Ishikawa (cell line): ENCODE data around the gene FCHO1.

Experiments used
- CEBPB ChIP-seq: IDR thresholded peaks from 2 replicates; pipeline ENCODE4 v1.6.1; 2012
- CREB1 ChIP-seq: IDR thresholded peaks from 2 replicates; pipeline ENCODE4 v1.6.1; 2012; ENCODE audit warnings: low read depth
- EGR1 ChIP-seq: IDR thresholded peaks from 2 replicates; pipeline ENCODE4 v1.6.1; 2012
- EP300 ChIP-seq: IDR thresholded peaks from 2 replicates; pipeline ENCODE4 v1.6.1; 2012; ENCODE audit warnings: borderline replicate concordance
- FOXM1 ChIP-seq: IDR thresholded peaks from 2 replicates; pipeline ENCODE4 v1.6.1; 2012; ENCODE audit warnings: low read depth, borderline replicate concordance
- NFIC ChIP-seq: IDR thresholded peaks from 2 replicates; pipeline ENCODE4 v1.6.1; 2012
- RAD21 ChIP-seq: IDR thresholded peaks from 2 replicates; pipeline ENCODE4 v1.6.1; 2012; ENCODE audit warnings: low read depth
- TAF1 ChIP-seq: IDR thresholded peaks from 2 replicates; pipeline ENCODE4 v1.6.1; 2012; ENCODE audit warnings: low read depth, mild to moderate bottlenecking
- TCF12 ChIP-seq: IDR thresholded peaks from 2 replicates; pipeline ENCODE4 v1.6.1; 2012; ENCODE audit warnings: low read depth
- TEAD4 ChIP-seq: IDR thresholded peaks from 2 replicates; pipeline ENCODE4 v1.6.1; 2012
- YY1 ChIP-seq: IDR thresholded peaks from 2 replicates; pipeline ENCODE4 v1.6.1; 2012; ENCODE audit warnings: low read depth
- ZBTB7A ChIP-seq: IDR thresholded peaks from 2 replicates; pipeline ENCODE4 v1.6.1; 2012; ENCODE audit warnings: low read depth
- TF ChIP-seq, protein P1 (sequence below): IDR thresholded peaks from 2 replicates; pipeline ENCODE4 v1.6.1; 2012; ENCODE audit warnings: low read depth, mild to moderate bottlenecking
- TF ChIP-seq, protein P2 (sequence below): IDR thresholded peaks from 2 replicates; pipeline ENCODE4 v1.6.1; 2012
- TF ChIP-seq, protein P3 (sequence below): IDR thresholded peaks from 2 replicates; pipeline ENCODE4 v1.6.1; 2012

FCHO1 gene

DNA sequence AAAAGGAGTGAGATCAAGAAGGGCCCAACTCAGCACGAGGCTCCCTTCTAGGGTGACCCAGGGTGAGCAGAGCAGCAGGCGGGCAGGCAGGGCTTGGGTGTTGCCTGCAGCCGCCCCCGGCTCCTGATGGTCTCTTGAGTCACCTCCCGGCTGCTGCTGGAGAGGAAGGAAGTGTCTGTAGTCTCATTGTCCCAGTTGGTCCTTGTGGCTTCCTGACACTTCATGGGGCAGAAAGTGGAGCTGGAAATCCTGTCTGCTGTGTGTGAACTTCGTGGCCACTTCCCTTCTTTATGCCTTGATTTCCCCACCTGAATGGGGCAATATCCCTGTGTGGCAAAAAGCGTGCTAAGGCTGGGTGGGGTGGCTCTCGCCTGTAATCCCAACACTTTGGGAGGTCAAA lies 29.5 kb upstream of the FCHO1 start:
- TF ChIP-seq FOXM1, result no peak
- TF ChIP-seq TCF12, result no peak

DNA sequence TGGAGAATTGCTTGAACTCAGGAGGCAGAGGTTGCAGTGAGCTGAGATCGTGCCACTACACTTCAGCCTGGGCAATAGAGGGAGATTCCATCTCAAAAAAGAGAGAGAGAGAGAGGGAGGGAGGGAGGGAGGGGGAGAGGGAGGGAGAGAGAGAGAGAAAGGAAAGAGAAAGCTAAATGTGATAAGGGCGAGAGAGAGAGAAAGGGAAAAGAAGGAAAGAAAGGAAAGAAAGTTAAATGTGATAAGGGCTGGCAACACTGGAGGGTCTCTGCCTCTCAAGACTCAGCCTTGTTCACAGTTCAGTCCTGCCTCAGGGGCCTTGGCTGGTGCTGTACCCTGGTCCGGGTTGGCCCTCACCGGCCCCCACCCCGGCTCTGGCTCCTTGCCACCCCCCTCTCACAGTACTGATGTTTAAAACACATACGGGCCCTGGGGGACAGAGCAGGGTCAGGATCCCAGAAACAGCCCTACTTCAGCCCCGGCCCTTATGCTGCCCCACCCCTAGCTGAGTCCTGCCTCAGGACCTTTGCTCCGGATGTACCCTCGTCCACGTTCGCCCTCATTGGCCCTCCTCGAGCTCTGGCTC lies 28.5 kb upstream of the FCHO1 start:
- TF ChIP-seq CREB1, result no peak
- no peak for TF ChIP-seq TCF12
- no peak for TF ChIP-seq ZBTB7A

DNA sequence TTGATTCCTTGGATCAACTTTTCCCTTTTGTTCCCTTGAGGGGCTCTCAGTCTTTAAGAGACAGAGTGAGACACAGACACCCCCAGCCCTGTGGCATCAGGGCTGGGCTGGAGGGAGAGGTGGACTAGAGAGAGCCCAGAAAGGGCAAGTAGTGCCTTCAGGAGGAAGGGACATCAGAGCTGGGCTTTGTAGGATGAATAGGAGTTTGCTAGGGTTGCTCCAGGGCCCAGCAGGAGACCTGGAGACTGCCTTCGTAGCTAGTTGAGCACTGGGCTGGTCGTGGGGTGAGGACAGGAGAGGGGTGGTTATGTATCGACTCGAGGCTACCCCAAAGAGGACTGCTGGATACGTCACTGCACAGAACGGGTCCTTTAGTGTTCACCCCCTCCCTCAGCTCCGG lies 26.6 kb upstream of the FCHO1 start:
- TF ChIP-seq RAD21 (no peak), EGR1 (no peak), ZBTB7A (no peak), TAF1 (no peak)
- TF ChIP-seq, protein P1, sequence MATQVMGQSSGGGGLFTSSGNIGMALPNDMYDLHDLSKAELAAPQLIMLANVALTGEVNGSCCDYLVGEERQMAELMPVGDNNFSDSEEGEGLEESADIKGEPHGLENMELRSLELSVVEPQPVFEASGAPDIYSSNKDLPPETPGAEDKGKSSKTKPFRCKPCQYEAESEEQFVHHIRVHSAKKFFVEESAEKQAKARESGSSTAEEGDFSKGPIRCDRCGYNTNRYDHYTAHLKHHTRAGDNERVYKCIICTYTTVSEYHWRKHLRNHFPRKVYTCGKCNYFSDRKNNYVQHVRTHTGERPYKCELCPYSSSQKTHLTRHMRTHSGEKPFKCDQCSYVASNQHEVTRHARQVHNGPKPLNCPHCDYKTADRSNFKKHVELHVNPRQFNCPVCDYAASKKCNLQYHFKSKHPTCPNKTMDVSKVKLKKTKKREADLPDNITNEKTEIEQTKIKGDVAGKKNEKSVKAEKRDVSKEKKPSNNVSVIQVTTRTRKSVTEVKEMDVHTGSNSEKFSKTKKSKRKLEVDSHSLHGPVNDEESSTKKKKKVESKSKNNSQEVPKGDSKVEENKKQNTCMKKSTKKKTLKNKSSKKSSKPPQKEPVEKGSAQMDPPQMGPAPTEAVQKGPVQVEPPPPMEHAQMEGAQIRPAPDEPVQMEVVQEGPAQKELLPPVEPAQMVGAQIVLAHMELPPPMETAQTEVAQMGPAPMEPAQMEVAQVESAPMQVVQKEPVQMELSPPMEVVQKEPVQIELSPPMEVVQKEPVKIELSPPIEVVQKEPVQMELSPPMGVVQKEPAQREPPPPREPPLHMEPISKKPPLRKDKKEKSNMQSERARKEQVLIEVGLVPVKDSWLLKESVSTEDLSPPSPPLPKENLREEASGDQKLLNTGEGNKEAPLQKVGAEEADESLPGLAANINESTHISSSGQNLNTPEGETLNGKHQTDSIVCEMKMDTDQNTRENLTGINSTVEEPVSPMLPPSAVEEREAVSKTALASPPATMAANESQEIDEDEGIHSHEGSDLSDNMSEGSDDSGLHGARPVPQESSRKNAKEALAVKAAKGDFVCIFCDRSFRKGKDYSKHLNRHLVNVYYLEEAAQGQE, result no peak

DNA sequence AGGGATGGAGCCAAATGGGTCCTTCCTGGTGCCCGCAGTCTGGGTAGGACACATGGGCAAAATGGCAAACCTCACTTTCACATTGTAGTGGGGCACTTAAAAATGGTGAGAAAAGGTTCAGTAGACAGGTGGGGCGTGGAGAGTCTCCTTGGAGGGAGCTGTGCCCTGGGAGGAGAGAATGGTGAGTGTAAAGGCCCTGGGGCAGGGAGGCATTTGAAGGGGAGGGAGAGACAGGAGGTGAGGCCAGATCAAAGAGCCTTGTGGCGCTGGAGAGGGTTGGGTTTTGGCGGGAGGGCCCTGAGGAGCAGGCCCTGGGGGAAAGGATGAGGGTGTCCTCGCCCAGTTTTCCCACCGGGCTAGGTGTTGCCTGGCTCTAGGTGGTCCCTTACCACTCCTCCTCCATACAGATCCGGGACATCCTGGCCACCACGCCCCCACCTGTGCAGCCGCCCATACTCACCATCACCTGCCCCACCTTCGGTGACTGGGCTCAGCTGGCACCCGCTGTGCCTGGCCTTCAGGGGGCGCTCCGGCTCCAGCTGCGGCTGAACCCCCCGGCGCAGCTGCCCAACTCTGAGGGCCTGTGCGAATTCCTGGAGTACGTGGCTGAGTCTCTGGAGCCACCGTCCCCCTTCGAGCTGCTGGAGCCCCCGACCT lies 25.7 kb upstream of the FCHO1 start:
- TF ChIP-seq RAD21 (peak; percentile 32; the same call in 1 of the 2 replicates), FOXM1 (no peak), TCF12 (no peak), CEBPB (no peak), YY1 (no peak), ZBTB7A (no peak)
- TF ChIP-seq, protein P1, result no peak

DNA sequence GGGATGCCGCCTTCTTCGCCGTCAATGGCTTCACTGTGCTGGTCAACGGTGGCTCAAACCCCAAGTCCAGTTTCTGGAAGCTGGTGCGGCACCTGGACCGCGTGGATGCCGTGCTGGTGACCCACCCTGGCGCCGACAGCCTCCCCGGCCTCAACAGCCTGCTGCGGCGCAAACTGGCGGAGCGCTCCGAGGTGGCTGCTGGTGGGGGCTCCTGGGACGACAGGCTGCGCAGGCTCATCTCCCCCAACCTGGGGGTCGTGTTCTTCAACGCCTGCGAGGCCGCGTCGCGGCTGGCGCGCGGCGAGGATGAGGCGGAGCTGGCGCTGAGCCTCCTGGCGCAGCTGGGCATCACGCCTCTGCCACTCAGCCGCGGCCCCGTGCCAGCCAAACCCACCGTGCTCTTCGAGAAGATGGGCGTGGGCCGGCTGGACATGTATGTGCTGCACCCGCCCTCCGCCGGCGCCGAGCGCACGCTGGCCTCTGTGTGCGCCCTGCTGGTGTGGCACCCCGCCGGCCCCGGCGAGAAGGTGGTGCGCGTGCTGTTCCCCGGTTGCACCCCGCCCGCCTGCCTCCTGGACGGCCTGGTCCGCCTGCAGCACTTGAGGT lies 25.0 kb upstream of the FCHO1 start:
- no peak for TF ChIP-seq RAD21
- TF ChIP-seq ZBTB7A, result no peak
- no peak for TF ChIP-seq TAF1
- no peak for TF ChIP-seq TEAD4

DNA sequence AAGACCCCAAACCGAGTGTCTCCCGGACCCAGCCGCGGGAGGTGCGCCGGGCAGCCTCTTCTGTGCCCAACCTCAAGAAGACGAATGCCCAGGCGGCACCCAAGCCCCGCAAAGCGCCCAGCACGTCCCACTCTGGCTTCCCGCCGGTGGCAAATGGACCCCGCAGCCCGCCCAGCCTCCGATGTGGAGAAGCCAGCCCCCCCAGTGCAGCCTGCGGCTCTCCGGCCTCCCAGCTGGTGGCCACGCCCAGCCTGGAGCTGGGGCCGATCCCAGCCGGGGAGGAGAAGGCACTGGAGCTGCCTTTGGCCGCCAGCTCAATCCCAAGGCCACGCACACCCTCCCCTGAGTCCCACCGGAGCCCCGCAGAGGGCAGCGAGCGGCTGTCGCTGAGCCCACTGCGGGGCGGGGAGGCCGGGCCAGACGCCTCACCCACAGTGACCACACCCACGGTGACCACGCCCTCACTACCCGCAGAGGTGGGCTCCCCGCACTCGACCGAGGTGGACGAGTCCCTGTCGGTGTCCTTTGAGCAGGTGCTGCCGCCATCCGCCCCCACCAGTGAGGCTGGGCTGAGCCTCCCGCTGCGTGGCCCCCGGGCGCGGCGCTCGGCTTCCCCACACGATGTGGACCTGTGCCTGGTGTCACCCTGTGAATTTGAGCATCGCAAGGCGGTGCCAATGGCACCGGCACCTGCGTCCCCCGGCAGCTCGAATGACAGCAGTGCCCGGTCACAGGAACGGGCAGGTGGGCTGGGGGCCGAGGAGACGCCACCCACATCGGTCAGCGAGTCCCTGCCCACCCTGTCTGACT lies 24.1 kb upstream of the FCHO1 start:
- no peak for TF ChIP-seq EGR1
- TF ChIP-seq RAD21, result no peak
- TF ChIP-seq EP300, result no peak
- TF ChIP-seq, protein P2, sequence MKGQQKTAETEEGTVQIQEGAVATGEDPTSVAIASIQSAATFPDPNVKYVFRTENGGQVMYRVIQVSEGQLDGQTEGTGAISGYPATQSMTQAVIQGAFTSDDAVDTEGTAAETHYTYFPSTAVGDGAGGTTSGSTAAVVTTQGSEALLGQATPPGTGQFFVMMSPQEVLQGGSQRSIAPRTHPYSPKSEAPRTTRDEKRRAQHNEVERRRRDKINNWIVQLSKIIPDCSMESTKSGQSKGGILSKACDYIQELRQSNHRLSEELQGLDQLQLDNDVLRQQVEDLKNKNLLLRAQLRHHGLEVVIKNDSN, result no peak
- TF ChIP-seq NFIC, result no peak
- no peak for TF ChIP-seq CREB1
- TF ChIP-seq YY1, result no peak
- no peak for TF ChIP-seq TAF1
- TF ChIP-seq FOXM1, result no peak
- no peak for TF ChIP-seq TCF12
- TF ChIP-seq, protein P3, sequence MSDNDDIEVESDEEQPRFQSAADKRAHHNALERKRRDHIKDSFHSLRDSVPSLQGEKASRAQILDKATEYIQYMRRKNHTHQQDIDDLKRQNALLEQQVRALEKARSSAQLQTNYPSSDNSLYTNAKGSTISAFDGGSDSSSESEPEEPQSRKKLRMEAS, result no peak
- no peak for TF ChIP-seq ZBTB7A
- TF ChIP-seq TEAD4, result no peak
- TF ChIP-seq, protein P1, result no peak
- TF ChIP-seq CEBPB, result no peak
